Eye (tissue), 1 donor: ENCODE measurements around the gene EFCAB13.
A peak's percentile ranks its signal among the peaks of the same experiment; 100 is the strongest.

ENCODE experiments used
- DNase-seq: peaks from one replicate; pipeline ENCODE4 v3.0.0-alpha.2; 2015

Gene EFCAB13

DNA sequence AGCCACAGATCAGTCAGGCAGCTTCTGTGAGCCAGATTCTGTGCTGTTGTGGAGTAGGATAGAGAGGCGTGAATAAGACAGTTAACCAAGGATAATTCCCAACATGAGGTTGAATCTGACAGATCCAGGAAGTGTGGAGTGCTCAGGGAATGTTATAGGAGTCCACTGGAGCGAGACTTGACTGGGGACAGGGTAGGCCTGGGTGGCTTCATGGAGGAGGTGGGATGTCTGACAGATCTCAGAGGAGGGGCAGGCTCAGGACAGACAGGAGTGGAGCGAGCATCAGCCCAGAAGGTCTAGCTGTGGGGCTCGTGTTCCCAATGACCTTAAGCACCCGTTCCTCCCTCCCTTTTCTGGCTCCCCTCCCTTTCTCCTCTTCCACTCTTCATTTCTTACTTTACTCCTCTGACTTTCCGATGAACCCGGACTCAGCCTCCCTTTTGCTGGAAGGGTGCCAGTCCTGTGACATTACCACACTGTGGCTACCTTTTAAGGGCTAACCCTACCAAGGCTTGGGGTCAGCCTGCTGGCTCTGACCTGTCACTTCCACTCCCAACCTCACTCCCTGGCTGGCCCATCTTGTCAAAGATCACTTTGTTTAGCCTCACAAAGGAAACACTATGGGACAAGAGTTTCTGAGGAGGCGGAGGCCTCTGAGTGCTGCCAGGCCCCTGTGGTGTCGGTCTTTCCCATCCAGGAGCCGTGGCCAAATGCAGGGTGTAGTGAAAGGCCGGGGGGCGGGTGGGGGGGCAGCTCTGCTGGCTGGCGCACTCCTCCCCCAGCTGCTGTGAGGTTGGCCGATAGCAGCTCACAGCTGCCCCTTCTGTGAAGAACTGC lies 28.5 kb upstream of the EFCAB13 start:
- peak; percentile 17 for DNase-seq

DNA sequence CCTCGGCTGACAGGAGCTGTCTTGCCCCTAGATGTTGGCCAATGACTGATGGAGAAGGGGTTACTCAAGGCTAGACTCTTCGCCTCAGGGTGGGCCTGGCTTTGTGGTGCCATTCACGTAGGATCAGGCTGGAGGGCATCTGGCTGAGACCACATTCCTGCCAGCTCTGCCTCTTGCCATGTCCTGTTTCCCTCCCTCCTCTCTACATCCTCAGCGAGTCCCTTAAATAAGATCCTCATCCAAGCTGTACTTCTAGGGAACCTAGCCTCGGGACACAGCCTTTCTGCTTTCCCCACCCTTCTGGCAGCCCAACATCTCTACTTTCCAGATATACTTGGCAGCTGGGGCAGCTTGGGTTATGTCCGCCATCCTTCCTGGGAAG lies 27.9 kb upstream of the EFCAB13 start:
- no peak for DNase-seq

DNA sequence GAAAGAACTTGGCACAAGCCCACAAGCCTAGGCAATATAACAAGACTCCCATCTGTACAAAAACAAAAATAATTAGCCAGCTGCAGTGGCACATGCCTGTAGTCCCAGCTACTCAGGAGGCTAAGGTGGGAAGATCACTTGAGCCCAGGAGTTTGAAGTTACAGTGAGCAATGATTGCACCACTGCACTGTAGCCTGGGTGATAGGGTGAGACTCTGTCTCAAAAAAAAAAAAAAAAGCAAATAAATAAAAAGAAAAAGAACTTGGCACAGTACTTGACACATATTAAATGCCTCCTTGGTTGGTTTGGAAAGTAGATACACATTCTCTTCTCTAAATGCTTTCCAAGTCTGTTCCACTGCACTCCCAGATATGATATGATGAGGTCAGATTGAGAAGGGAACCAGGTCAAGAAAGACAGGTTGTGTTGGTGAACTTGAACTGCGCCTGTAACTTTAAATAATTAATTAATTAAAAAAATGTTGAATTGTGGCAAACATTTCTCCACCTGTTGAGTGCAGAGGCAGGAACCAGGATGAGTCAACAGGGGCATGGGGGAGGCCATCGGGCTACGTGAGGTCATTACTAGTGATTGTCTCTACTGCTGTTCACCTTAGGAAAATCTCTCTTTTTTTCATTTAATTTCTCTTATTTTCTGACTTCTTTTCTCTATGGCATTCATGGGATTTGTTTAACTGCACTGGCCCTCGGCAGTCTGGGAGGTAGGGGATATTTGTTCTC lies 25.9 kb upstream of the EFCAB13 start:
- DNase-seq: no peak

DNA sequence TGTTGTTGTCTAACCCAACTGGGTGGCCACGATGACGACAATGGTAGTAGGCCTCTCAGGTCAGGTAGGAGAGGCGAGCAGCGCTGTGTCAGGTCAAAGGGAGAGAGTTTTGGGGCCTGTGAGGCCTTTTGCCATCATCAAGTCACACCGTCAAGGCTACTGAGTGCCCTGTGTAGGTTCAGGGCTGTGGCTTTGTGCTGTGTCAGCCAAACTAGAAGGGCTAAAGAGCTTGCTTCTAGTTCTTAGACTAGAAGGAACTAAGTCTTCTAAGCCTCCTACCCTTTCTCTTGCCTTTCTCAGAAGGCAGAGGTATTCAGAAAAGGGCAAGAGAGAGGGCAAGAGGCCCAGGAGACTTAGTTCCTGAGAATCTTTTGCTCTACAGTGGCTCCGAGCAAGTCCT lies 25.0 kb upstream of the EFCAB13 start:
- no peak for DNase-seq

DNA sequence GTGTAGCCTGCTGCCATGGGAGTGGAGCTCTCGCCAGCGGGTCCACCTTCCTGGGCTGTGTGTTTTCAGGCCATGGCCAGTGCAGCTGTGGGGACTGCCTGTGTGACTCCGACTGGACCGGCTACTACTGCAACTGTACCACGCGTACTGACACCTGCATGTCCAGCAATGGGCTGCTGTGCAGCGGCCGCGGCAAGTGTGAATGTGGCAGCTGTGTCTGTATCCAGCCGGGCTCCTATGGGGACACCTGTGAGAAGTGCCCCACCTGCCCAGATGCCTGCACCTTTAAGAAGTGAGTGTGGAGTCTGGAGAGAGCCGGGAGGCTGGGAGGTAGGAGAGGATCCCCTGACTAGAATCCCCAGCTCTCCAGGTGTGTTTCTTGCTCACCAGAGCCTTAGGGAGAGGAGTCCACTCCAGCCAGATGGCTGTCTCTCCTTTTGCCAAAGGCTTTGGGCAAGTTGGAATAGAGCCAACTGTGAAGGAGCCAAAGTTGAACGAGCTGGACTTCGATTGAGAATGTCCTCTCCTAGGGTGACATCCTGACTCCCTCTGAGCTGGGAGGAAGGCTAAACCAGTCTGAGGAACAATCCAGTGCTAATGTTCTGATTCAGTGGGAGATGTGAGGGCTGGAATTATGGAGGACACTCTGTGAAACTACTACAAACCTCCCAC lies 24.4 kb upstream of the EFCAB13 start:
- DNase-seq: no peak

GRCh38 chr17:47300718-47301117 lies 23.0 kb upstream of the EFCAB13 start:
- DNase-seq: no peak

DNA sequence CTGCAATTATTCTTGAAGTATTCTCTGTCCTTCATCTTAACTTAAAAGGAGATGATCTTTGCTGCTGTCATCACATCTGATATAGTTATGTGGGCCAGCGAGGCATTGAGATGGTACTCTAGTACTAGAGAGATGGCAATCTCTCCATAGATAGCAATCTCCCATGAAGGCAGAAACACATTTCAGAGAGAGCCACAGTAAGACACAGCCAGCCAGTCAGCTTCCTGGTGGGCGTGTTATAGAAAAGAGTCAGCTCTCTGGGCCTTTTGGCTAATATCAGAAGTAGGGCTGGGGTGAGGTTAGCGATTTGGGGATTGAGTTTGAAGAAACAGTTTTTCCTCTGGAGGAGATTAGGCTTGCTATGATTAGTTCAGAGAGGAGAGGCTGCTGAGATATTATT lies 22.6 kb upstream of the EFCAB13 start:
- DNase-seq: no peak

DNA sequence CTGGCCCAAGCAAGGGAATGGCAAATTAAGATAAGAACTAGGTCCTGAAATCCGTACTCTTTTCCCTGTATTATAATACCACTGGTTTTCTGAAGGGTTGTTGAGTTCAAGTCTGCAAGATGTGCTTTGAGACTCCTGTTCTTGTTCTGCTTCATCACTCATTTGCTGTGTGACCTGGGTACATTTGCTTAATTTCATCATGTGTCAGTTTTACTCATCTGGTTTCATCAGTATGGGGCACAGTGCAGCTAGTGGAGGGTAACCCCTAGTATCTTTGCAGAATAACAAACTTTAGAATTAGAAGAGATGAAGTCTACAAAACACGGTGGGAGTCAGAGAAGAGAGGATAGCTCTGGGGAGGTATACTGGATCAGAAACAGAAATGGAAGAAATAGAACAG lies 21.9 kb upstream of the EFCAB13 start:
- no peak for DNase-seq

GRCh38 chr17:47304186-47304585 lies 19.6 kb upstream of the EFCAB13 start:
- no peak for DNase-seq

GRCh38 chr17:47305302-47305923 lies 18.3 kb upstream of the EFCAB13 start:
- peak; percentile 36 for DNase-seq

DNA sequence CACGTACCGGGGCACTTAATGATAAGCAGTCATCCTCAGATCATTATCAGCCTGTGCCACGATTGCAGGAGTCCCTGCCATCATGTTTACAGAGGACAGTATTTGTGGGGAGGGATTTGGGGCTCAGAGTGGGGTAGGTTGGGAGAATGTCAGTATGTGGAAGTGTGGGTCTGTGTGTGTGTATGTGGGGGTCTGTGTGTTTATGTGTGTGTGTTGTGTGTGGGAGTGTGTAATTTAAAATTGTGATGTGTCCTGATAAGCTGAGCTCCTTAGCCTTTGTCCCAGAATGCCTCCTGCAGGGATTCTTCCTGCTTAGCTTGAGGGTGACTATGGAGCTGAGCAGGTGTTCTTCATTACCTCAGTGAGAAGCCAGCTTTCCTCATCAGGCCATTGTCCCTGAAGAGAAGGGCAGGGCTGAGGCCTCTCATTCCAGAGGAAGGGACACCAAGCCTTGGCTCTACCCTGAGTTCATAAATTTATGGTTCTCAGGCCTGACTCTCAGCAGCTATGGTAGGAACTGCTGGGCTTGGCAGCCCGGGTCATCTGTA lies 13.5 kb upstream of the EFCAB13 start:
- no peak for DNase-seq

- no peak for DNase-seq
Observed at GRCh38 chr17:47311420-47311819, 12.3 kb upstream of the EFCAB13 start.

DNA sequence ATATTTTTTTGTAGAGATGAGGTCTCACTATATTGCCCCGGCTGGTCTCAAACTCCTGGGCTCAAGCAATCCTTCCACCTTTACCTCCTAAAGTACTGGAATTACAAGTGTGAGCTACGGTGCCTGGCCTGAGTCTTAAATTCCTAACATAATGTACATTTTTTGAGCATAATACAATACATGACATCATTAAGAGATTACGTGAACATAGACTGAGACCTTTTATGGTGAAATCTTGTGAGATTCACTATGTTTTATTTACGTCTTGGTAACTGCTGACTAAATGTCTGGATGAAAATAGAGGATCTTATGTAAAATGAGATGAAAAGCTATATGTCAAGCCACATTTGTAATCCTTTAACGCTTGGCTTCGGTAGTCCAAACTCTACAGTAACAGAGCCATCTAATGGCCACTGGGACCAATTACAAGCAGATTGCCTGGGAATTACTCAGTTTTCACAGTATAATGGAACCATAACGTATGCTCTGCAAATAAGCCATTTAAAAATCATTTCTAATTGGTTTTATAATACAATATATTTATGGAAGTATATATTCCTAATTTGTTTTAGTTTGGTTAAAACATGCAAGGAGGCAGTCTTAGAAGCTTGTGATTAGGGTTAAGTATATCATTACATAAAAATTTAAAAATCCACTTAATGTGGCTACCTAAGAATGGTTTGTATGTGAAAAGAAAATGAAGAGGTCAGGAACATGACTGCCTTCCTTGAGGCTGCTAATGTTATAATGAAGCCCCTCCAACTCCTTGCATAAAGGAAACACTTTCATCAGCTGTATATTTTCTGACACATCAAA lies 8.1 kb upstream of the EFCAB13 start:
- DNase-seq: peak; percentile 86

DNA sequence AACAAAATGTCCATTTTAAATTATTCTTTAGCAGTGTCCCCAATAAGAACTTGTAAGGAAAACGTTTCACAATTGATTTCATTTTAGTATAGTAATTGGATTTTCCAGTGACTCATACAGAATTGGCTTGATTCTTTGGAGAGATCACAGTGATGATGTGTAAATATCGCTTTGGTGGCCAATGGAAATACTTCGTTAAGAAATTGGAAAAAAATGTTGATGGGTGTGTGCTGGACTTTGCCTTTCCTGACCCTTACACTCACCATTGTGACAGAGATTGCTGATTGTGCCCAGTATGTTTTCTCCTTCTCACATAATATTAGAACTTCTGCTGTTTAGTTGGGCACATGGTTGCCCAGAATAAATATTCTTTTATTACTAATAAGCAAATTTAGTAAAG lies 7.4 kb upstream of the EFCAB13 start:
- DNase-seq: no peak

GRCh38 chr17:47317119-47317518 lies 6.6 kb upstream of the EFCAB13 start:
- no peak for DNase-seq

DNA sequence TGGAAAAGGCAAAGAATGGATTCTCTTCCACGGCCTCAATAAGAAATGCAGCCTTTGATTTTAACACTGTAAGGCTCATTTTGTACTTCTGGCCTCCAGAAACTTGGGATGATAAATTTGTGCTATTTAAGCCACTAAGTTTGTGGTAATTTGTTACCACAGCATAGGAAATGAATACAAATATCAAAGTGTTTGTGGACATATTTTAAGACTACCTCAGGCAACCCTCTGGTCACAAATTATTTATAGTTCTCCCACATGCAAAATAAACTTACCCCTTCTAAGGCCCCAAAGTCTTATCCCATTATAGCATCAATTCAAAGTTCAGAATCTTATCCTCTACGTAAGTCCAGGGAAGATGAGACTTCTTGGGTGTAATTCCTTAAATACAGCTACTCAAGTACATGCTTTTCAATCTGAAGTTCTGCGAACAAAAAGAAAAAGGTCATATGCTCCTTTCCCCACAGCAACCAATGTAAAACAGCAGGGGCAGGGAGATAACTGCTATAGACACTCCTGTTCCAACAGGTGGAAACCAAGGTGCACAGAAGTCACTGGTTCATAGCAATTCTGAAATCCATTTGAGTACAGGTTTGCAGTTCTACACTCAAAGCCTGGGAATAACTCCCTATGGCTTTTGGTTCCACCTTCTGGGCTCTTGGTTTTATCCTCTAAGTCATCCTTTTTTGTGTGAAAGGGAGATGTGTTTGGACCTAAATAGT lies 5.4 kb upstream of the EFCAB13 start:
- no peak for DNase-seq

DNA sequence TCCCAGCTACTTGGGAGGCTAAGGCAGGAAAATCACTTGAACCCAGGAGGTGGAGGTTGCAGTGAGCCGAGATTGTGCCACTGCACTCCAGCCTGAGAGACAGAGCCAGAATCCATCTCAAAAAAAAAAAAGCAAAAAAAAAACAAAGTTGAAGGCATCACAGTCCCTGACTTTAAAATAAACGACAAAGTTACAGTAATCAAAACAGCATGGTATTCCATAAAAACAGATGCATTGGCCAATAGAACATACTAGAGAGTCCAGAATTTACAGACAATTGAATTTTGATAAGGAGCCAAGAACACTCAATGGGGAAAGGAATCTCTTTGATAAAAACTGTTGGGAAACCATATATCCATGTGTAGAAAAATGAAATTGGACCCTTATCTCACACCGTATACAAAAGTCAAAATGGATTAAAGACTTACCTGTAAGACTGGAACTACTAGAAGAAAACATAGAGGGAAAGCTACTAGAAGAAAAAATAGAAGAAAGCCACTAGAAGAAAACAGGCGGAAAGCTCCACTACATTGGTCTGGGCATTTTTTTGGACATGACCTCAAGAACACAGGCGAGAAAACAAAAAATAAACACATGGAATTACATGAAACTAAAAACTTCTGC lies 2.8 kb upstream of the EFCAB13 start:
- DNase-seq: no peak

- DNase-seq: peak; percentile 75
Observed at GRCh38 chr17:47324224-47325020, 667 bp downstream of the EFCAB13 start.

GRCh38 chr17:47325176-47325575 lies 1.4 kb downstream of the EFCAB13 start:
- DNase-seq: no peak

DNA sequence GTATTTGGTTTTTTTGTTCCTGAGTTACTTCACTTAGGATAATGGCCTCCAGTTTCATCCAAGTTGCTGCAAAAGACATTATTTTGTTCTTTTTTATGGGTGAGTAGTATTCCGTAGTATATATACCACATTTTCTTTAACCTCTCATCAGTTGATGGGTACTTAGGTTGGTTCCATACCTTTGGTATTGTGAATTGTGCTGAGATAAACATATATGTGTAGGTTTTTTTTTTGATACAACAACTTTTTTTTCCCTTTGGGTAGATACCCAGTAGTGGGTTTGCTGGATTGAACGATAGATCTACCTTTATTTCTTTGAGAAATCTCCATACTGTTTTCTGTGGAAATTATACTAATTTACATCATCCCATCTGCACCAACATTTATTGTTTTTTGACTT lies 6.8 kb downstream of the EFCAB13 start:
- no peak for DNase-seq
